Endothelial cell of umbilical vein (primary cell): ENCODE results near the gene FAM180A. TPM values are rescaled to one million over a fixed set of nuclear protein-coding genes. Genes with fewer than 3 reads are reported as not detected.

Experiments
- BruUV-seq: library from RNA; stranded (reverse); fragments of 400-500 nt; replicated peaks from 2 replicates; lab custom pipeline; 2021; lab: Mats Ljungman, UMichigan
- CTCF ChIA-PET: fragments of 300-600, 350-600 bp; sonication (Branson Sonifier 250); formaldehyde crosslinking; loops from one replicate; lab custom pipeline; 2021; ENCODE audit warnings: antibody characterized with exemption, inconsistent platforms; lab: Charles Lee
- POLR2A ChIA-PET: fragments of 300-600, 350-600 bp; sonication (Branson Sonifier 250); formaldehyde crosslinking; loops from one replicate; lab custom pipeline; 2021; ENCODE audit warnings: antibody characterized with exemption, inconsistent platforms; lab: Charles Lee
- DNase-seq: peaks from one replicate; pipeline ENCODE4 v3.0.0-alpha.2; 2011; ENCODE audit warnings: low read depth, low spot score
- FAIRE-seq: peaks from 2 replicates; lab custom pipeline; 2011; peaks lifted over from hg19 to GRCh38; lab: Jason Lieb, UNC
- H2AFZ ChIP-seq: 2 replicates; pipeline ENCODE4 v1.6.0; 2012; ENCODE audit warnings: low read depth, low read length, control low read depth, inconsistent platforms
- H3K27ac ChIP-seq: 2 replicates; pipeline ENCODE4 v1.5.1; 2011; ENCODE audit warnings: low read depth, mild to moderate bottlenecking, control low read depth, low read length, moderate library complexity; ENCODE audit not compliant: insufficient read depth
- H3K27me3 ChIP-seq, 2 experiments: 2 replicates each; pipeline versions ENCODE4 v1.6.0 to v1.6.1; 2011; ENCODE audit warnings: low read length in 2 of 2, mixed read lengths in 1 of 2; ENCODE audit not compliant: control insufficient read depth in 2 of 2, insufficient read depth in 2 of 2
- H3K36me3 ChIP-seq, 2 experiments: 2 replicates in 1 of 2; 3 replicates in 1 of 2; pipeline ENCODE4 v1.5.1; 2011; ENCODE audit warnings: low read length in 2 of 2, mild to moderate bottlenecking in 1 of 2, moderate library complexity in 1 of 2; ENCODE audit not compliant: control insufficient read depth in 2 of 2, insufficient read depth in 2 of 2; ENCODE audit errors: extremely low read depth in 1 of 2
- H3K4me1 ChIP-seq: 3 replicates; pipeline ENCODE4 v1.5.1; 2011; ENCODE audit warnings: mild to moderate bottlenecking, low read length; ENCODE audit not compliant: control insufficient read depth, insufficient read depth; ENCODE audit errors: extremely low read depth
- H3K4me2 ChIP-seq: 2 replicates; pipeline ENCODE4 v1.6.1; 2011; ENCODE audit warnings: low read length, control low read depth, mixed read lengths; ENCODE audit not compliant: insufficient read depth
- H3K4me3 ChIP-seq, 3 experiments: fragments of 200-600 bp in 1 of 3; sonication (generic), shearing (Covaris generic) in 1 of 3; replicated peaks in 1 of 3; 2 replicates each; pipeline ENCODE4 v1.5.1; 2011 to 2016; ENCODE audit warnings: control low read depth in 3 of 3, low read length in 3 of 3, mild to moderate bottlenecking in 2 of 3, inconsistent platforms in 1 of 3, low read depth in 1 of 3, moderate library complexity in 1 of 3; ENCODE audit not compliant: insufficient read depth in 1 of 3
- H3K79me2 ChIP-seq: 2 replicates; pipeline ENCODE4 v1.6.0; 2012; ENCODE audit warnings: low read length, inconsistent platforms; ENCODE audit not compliant: control insufficient read depth, insufficient read depth
- H3K9ac ChIP-seq: replicated peaks from 2 replicates; pipeline ENCODE3; 2011; ENCODE audit warnings: low read length, control low read depth; ENCODE audit not compliant: insufficient read depth; ENCODE audit errors: extremely low read depth
- H3K9me1 ChIP-seq: replicated peaks from 3 replicates; pipeline ENCODE4 v1.6.0; 2011; ENCODE audit warnings: mild to moderate bottlenecking, low read length; ENCODE audit not compliant: control insufficient read depth, insufficient read depth; ENCODE audit errors: extremely low read depth
- H3K9me3 ChIP-seq: replicated peaks from 2 replicates; pipeline ENCODE4 v1.5.1; 2012; ENCODE audit warnings: low read length, inconsistent platforms; ENCODE audit not compliant: control insufficient read depth, insufficient read depth
- H4K20me1 ChIP-seq: replicated peaks from 2 replicates; pipeline ENCODE3; 2011; ENCODE audit warnings: mild to moderate bottlenecking, low read length; ENCODE audit not compliant: control insufficient read depth, insufficient read depth; ENCODE audit errors: extremely low read depth
- EZH2 ChIP-seq: IDR thresholded peaks from 2 replicates; pipeline ENCODE4 v1.6.1; 2012; ENCODE audit warnings: borderline replicate concordance, low read depth, mild to moderate bottlenecking, moderate library complexity, low read length, inconsistent platforms; ENCODE audit not compliant: severe bottlenecking
- FOS ChIP-seq: IDR thresholded peaks from 2 replicates; pipeline ENCODE4 v1.6.1; 2011; ENCODE audit warnings: mild to moderate bottlenecking, low read length, moderate library complexity, borderline replicate concordance; ENCODE audit not compliant: insufficient read depth
- JUN ChIP-seq: IDR thresholded peaks from 2 replicates; pipeline ENCODE4 v1.6.1; 2011; ENCODE audit warnings: borderline replicate concordance, low read depth; ENCODE audit not compliant: insufficient read length, insufficient read depth
- MYC ChIP-seq: IDR thresholded peaks from one replicate; pipeline ENCODE4 v1.6.1; 2011; ENCODE audit warnings: mild to moderate bottlenecking, low read depth, low read length
- POLR2A ChIP-seq: IDR thresholded peaks from 2 replicates; pipeline ENCODE4 v1.6.1; 2012; ENCODE audit warnings: low read depth, mild to moderate bottlenecking, control low read depth, low read length
- POLR2AphosphoS5 ChIP-seq: IDR thresholded peaks from 2 replicates; pipeline ENCODE4 v1.6.1; 2012; ENCODE audit warnings: low read depth, mild to moderate bottlenecking, control low read depth, low read length, moderate library complexity; ENCODE audit not compliant: insufficient read depth
- dilution Hi-C: fragments of 300-500 bp; cut with MboI; formaldehyde crosslinking; loops from one replicate; pipeline ENCODE4 v1.15.0; 2019; ENCODE audit warnings: low sequenced_read_pairs; ENCODE audit not compliant: extremely low pct_ligation_motif_present
- intact Hi-C: fragments of 100-400 bp; cut with micrococcal nuclease; formaldehyde crosslinking; loops from one replicate; pipeline ENCODE4 v1.10.0; 2022
- polyA plus RNA-seq, 4 experiments: library from polyadenylated mRNA; depleted of rRNA in 3 of 4; stranded (reverse) in 3 of 4; unstranded in 1 of 4; fragments of >200 nt; gene quantifications; 2 replicates each; pipeline versions ENCODE4 v1.2.1 to v1.2.3, GENCODE V29; 2011 to 2012; ENCODE audit warnings: missing spikeins in 1 of 4
- total RNA-seq: library from RNA; stranded (reverse); gene quantifications from 2 replicates; pipeline ENCODE4 v1.2.3, GENCODE V29; 2021
- TF ChIP-seq, protein P1 (sequence below): IDR thresholded peaks from 2 replicates; pipeline ENCODE4 v1.6.1; 2011; ENCODE audit not compliant: insufficient read depth, insufficient read length

Gene FAM180A
- total and polyA plus RNA-seq, 2 donors (not counting 3 experiments of a cell fraction or from before 2014, with no cell fraction given), result not detected

DNA sequence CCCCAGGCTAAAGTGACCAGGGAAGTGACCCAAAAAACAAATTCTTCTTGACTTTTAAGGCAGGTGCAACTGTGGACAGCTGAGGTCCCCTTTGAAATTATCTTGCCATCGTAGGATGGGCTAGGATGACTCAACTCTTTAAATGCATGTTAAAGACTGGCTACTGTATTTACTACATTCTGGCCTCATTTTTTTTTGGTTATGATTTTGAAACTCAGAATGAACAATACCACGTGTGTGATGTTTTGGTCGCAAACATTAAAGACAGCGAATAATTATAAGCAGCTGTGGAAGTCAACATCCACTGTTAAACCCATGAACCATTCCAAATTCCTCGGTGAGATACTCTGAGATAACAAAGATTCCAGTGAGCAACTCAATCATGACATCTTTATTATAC, 19.4 kb downstream of the FAM180A start:
- POLR2A ChIA-PET, result no interaction called here
- Histone ChIP-seq H3K4me2 (no peak overlapping the region), H3K36me3 (no peaks in the 10 kb centered on the region), H3K9me3 (no peaks in the 10 kb centered on the region), H4K20me1 (no peaks in the 10 kb centered on the region), H3K27ac (no peak overlapping the region), H3K27me3 (peaks cover 0 to 3% of the 10 kb centered on the region in 2 experiments), H3K9ac (no peak overlapping the region), H2AFZ (no peak overlapping the region), H3K79me2 (no peaks in the 10 kb centered on the region), H3K9me1 (no peaks in the 10 kb centered on the region), H3K4me3 (no peak overlapping the region), H3K4me1 (no peaks in the 10 kb centered on the region)
- TF ChIP-seq FOS (no peak), MYC (no peak), POLR2AphosphoS5 (no peak)
- DNase-seq (no peak), FAIRE-seq (no peak)
- intact Hi-C loops, result no loop called here
- CTCF ChIA-PET, result no interaction called here
- dilution Hi-C loops, result no loop called here
- BruUV-seq, result no TSS peak

DNA sequence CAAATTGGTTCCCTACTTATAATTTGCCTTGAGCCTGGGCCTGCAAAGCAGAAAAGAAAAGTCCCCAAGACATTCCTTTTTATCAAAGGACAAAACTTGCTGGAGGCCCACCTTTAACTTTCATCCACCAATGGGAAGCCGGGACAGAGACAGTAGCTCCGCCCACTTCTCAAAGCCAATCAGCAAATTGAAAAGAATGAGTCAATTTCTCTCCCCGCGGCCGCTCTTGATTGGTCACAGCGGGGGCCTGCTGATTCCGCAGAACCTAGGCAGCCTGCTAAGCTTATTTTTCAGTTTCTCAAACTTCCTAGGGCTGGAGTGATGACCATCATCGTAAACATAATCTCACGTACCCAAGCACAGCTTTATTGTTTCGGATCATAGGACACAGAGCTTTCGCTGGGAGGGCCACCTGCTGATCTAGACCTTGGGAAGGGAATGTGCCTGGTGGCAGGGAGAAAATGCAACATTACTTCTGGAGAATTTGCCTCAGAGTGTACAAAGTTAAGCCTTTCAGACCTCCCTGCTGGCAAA, 20.4 kb downstream of the FAM180A start, which contains the start of gene SLC13A4:
TSS of gene SLC13A4 (minus strand) at position 51 of the 534 bp plus-strand sequence. CDS start 690 bp downstream, outside the sequence.
- Histone ChIP-seq H3K36me3 (no peaks in the 10 kb centered on the region), H3K27ac (no peak within 1 kb of the TSS), H2AFZ (no peak within 1 kb of the TSS), H3K4me3 (no peak within 1 kb of the TSS), H3K79me2 (no peaks in the 10 kb centered on the region), H3K27me3 (peaks cover 0 to 3% of the 10 kb centered on the region in 2 experiments), H3K4me1 (no peaks in the 10 kb centered on the region), H3K9ac (no peak within 1 kb of the TSS), H3K9me3 (no peaks in the 10 kb centered on the region), H3K4me2 (no peak within 1 kb of the TSS), H3K9me1 (no peaks in the 10 kb centered on the region), H4K20me1 (no peaks in the 10 kb centered on the region)
- CTCF ChIA-PET, result interaction anchor here (0.9 to 1.2 kb wide), 2 partner anchors 12 to 57 kb away, joined by 3 read pairs; no protein-coding TSS in a partner anchor
- intact Hi-C loops (no loop called here), dilution Hi-C loops (no loop called here)
- BruUV-seq, result no TSS peak
- TF ChIP-seq EZH2 (no peak), POLR2AphosphoS5 (no peak), FOS (no peak), POLR2A (no peak), JUN (no peak)
- TF ChIP-seq, protein P1, sequence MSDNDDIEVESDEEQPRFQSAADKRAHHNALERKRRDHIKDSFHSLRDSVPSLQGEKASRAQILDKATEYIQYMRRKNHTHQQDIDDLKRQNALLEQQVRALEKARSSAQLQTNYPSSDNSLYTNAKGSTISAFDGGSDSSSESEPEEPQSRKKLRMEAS, result no peak
- FAIRE-seq, result no peak
- no peak for DNase-seq
- POLR2A ChIA-PET, result no interaction called here
